CD4-positive, alpha-beta memory T cell (primary cell): ENCODE data around the gene TAS2R40. TPM values are rescaled to one million over a fixed set of nuclear protein-coding genes. Genes with fewer than 3 reads are reported as not detected.
A peak's percentile ranks its signal among the peaks of the same experiment; 100 is the strongest.

ENCODE experiments used
- CTCF ChIA-PET: fragments of 350-600 bp; sonication (Branson Sonifier 250); formaldehyde crosslinking; loops from one replicate; lab custom pipeline; 2021; ENCODE audit warnings: inconsistent platforms; ENCODE audit not compliant: partially characterized antibody; lab: Charles Lee
- POLR2A ChIA-PET: fragments of 350-600 bp; sonication (Branson Sonifier 250); formaldehyde crosslinking; loops from one replicate; lab custom pipeline; 2021; ENCODE audit not compliant: partially characterized antibody; lab: Charles Lee
- DNase-seq, 5 donors: peaks; one replicate each; pipeline versions ENCODE4 v3.0.0 to v3.0.0-alpha.2; 2020 to 2022; ENCODE audit warnings: mixed read lengths in 1 of 5
- H3K27ac ChIP-seq: one replicate; pipeline ENCODE4 v1.7.0; 2013; ENCODE audit warnings: low read depth, low read length
- H3K27me3 ChIP-seq: 2 replicates; pipeline ENCODE4 v1.7.0; 2013; ENCODE audit warnings: mild to moderate bottlenecking, low read length, moderate library complexity; ENCODE audit not compliant: insufficient read depth
- H3K36me3 ChIP-seq: 2 replicates; pipeline ENCODE4 v1.7.0; 2013; ENCODE audit warnings: mild to moderate bottlenecking, low read length, moderate library complexity; ENCODE audit not compliant: insufficient read depth
- H3K4me1 ChIP-seq: 2 replicates; pipeline ENCODE4 v1.7.0; 2013; ENCODE audit warnings: mild to moderate bottlenecking, low read length, moderate library complexity; ENCODE audit not compliant: insufficient read depth
- H3K4me3 ChIP-seq, 2 donors: one replicate each; pipeline ENCODE4 v1.7.0; 2013; ENCODE audit warnings: low read length in 2 of 2, mild to moderate bottlenecking in 1 of 2
- H3K9me3 ChIP-seq, 2 donors: one replicate each; pipeline ENCODE4 v1.7.0; 2013; ENCODE audit warnings: low read length in 2 of 2, control low read depth in 1 of 2; ENCODE audit not compliant: control insufficient read depth in 1 of 2
- H3K27ac Mint-ChIP-seq, 7 donors: one replicate each; pipeline ENCODE4 v1.8.0; 2020 to 2021; ENCODE audit warnings: mixed read lengths in 7 of 7, mild to moderate bottlenecking in 6 of 7, inconsistent platforms in 3 of 7, moderate library complexity in 3 of 7
- H3K27me3 Mint-ChIP-seq, 2 donors: one replicate each; pipeline ENCODE4 v1.8.0; 2020 to 2021; ENCODE audit warnings: mixed read lengths in 2 of 2
- H3K36me3 Mint-ChIP-seq, 2 donors: one replicate each; pipeline ENCODE4 v1.8.0; 2020 to 2021; ENCODE audit warnings: mixed read lengths in 2 of 2, inconsistent platforms in 1 of 2, mild to moderate bottlenecking in 1 of 2
- H3K4me1 Mint-ChIP-seq, 4 donors: one replicate each; pipeline ENCODE4 v1.8.0; 2020 to 2021; ENCODE audit warnings: mixed read lengths in 4 of 4, mild to moderate bottlenecking in 1 of 4
- H3K4me3 Mint-ChIP-seq, 8 donors: one replicate each; pipeline ENCODE4 v1.8.0; 2020 to 2021; ENCODE audit warnings: mixed read lengths in 8 of 8, mild to moderate bottlenecking in 7 of 8, moderate library complexity in 6 of 8, inconsistent platforms in 3 of 8
- H3K9me3 Mint-ChIP-seq, 8 donors: one replicate each; pipeline ENCODE4 v1.8.0; 2020 to 2021; ENCODE audit warnings: mixed read lengths in 8 of 8, mild to moderate bottlenecking in 5 of 8, inconsistent platforms in 3 of 8, moderate library complexity in 1 of 8
- intact Hi-C: fragments of 100-400 bp; cut with micrococcal nuclease; formaldehyde crosslinking; loops from one replicate; pipeline ENCODE4 v1.15.1; 2023
- polyA plus RNA-seq, 2 donors: library from polyadenylated mRNA; unstranded; fragments of 300-500 nt; fragmentation: Illumina TruSeq; gene quantifications; one replicate each; pipeline ENCODE4 v1.2.3, GENCODE V29; 2021
- total RNA-seq, 2 experiments: library from RNA; stranded (reverse); gene quantifications; one replicate each; pipeline ENCODE4 v1.2.3, GENCODE V29; 2021

TAS2R40 gene
- total and polyA plus RNA-seq, 4 experiments from 2014 or later = not detected

- Mint-ChIP-seq H3K4me1 (peaks cover 65 to 92% (median 78%) of the 10 kb centered on the region in 4 donors), H3K27me3 (no peaks in the 10 kb centered on the region), H3K4me3 (peak overlapping the region in 7 of 8 donors; percentile 6 to 80 (median 70)), H3K27ac (peak overlapping the region; percentile 57 to 92 (median 70)), H3K9me3 (peaks cover 2 to 35% (median 25%) of the 10 kb centered on the region in 8 donors), H3K36me3 (peaks cover 23 to 24% of the 10 kb centered on the region in 2 donors)
- Histone ChIP-seq H3K27ac (no peak overlapping the region), H3K4me3 (no peak overlapping the region), H3K27me3 (no peaks in the 10 kb centered on the region), H3K36me3 (no peaks in the 10 kb centered on the region), H3K9me3 (peaks cover 0 to 11% of the 10 kb centered on the region in 2 donors), H3K4me1 (peaks cover 88% of the 10 kb centered on the region)
- DNase-seq = no peak
- ChIA-PET CTCF (interaction anchor here (0.8 to 16.6 kb wide), 14 partner anchors 8 to 152 kb away, joined by 3 to 252 read pairs (median 4); partner anchors contain the start of genes CASP2 and GSTK1), POLR2A (interaction anchor here (0.7 to 9.8 kb wide), 11 partner anchors 9 to 152 kb away, joined by 3 to 163 read pairs (median 3); partner anchors contain the start of genes CASP2, GSTK1 and ZYX)
- intact Hi-C loops = no loop called here
Measured at GRCh38 chr7:143255564-143255963, 33.7 kb downstream of the TAS2R40 start.

GRCh38 chr7:143256325-143256724 lies 34.5 kb downstream of the TAS2R40 start:
- intact Hi-C loops = no loop called here
- Histone ChIP-seq H3K27ac (no peak overlapping the region), H3K4me3 (no peak overlapping the region), H3K9me3 (peaks cover 0 to 11% of the 10 kb centered on the region in 2 donors), H3K36me3 (no peaks in the 10 kb centered on the region), H3K4me1 (peaks cover 84% of the 10 kb centered on the region), H3K27me3 (no peaks in the 10 kb centered on the region)
- Mint-ChIP-seq H3K9me3 (peaks cover 0 to 28% (median 21%) of the 10 kb centered on the region in 8 donors), H3K4me3 (peak overlapping the region in 3 of 8 donors; percentile 50 to 61 (median 55)), H3K27me3 (no peaks in the 10 kb centered on the region), H3K4me1 (peaks cover 60 to 91% (median 73%) of the 10 kb centered on the region in 4 donors), H3K36me3 (peaks cover 20 to 21% of the 10 kb centered on the region in 2 donors), H3K27ac (peak overlapping the region; percentile 4 to 91 (median 66))
- ChIA-PET CTCF (interaction anchor here (0.9 to 16.6 kb wide), 10 partner anchors 9 to 124 kb away, joined by 3 to 252 read pairs (median 4); partner anchors contain the start of gene CASP2), POLR2A (interaction anchor here (0.7 to 3.2 kb wide), 9 partner anchors 11 to 151 kb away, joined by 3 to 13 read pairs (median 3); partner anchors contain the start of genes CASP2 and ZYX)
- DNase-seq = no peak

GRCh38 chr7:143256932-143257331 lies 35.1 kb downstream of the TAS2R40 start:
- ChIA-PET CTCF (interaction anchor here (0.9 to 16.6 kb wide), 6 partner anchors 11 to 160 kb away, joined by 3 to 252 read pairs (median 4); no protein-coding TSS in a partner anchor), POLR2A (interaction anchor here (0.7 to 3.2 kb wide), 6 partner anchors 12 to 151 kb away, joined by 3 to 13 read pairs (median 4); partner anchors contain the start of gene CASP2)
- Mint-ChIP-seq H3K27ac (peak overlapping the region in 6 of 7 donors; percentile 4 to 91 (median 68)), H3K4me3 (peak overlapping the region in 4 of 8 donors; percentile 35 to 61 (median 52)), H3K4me1 (peaks cover 58 to 89% (median 71%) of the 10 kb centered on the region in 4 donors), H3K36me3 (peaks cover 14 to 21% of the 10 kb centered on the region in 2 donors), H3K9me3 (peaks cover 0 to 25% (median 17%) of the 10 kb centered on the region in 8 donors), H3K27me3 (no peaks in the 10 kb centered on the region)
- Histone ChIP-seq H3K36me3 (no peaks in the 10 kb centered on the region), H3K4me3 (no peak overlapping the region), H3K27me3 (no peaks in the 10 kb centered on the region), H3K9me3 (peaks cover 0 to 11% of the 10 kb centered on the region in 2 donors), H3K27ac (no peak overlapping the region), H3K4me1 (peaks cover 82% of the 10 kb centered on the region)
- intact Hi-C loops = no loop called here
- no peak for DNase-seq

GRCh38 chr7:143257501-143257900 lies 35.7 kb downstream of the TAS2R40 start:
- Mint-ChIP-seq H3K9me3 (peaks cover 0 to 19% (median 13%) of the 10 kb centered on the region in 8 donors), H3K4me1 (peaks cover 57 to 89% (median 69%) of the 10 kb centered on the region in 4 donors), H3K27ac (peak overlapping the region; percentile 32 to 77 (median 56)), H3K27me3 (no peaks in the 10 kb centered on the region), H3K36me3 (peaks cover 8 to 17% of the 10 kb centered on the region in 2 donors), H3K4me3 (peak overlapping the region in 2 of 8 donors; percentile 41 to 51)
- Histone ChIP-seq H3K4me1 (peaks cover 82% of the 10 kb centered on the region), H3K4me3 (no peak overlapping the region), H3K27me3 (no peaks in the 10 kb centered on the region), H3K9me3 (peaks cover 0 to 11% of the 10 kb centered on the region in 2 donors), H3K36me3 (no peaks in the 10 kb centered on the region), H3K27ac (no peak overlapping the region)
- no peak for DNase-seq
- CTCF ChIA-PET = interaction anchor here (1.1 to 16.6 kb wide), 7 partner anchors 10 to 160 kb away, joined by 3 to 252 read pairs (median 5); no protein-coding TSS in a partner anchor
- POLR2A ChIA-PET = interaction anchor here (0.7 to 13.2 kb wide), 10 partner anchors 6 to 470 kb away, joined by 3 to 163 read pairs (median 4); partner anchors contain the start of gene CASP2
- intact Hi-C loops = no loop called here

- Mint-ChIP-seq H3K36me3 (peaks cover 5 to 16% of the 10 kb centered on the region in 2 donors), H3K27ac (peak overlapping the region; percentile 56 to 96 (median 93)), H3K4me1 (peaks cover 53 to 85% (median 69%) of the 10 kb centered on the region in 4 donors), H3K4me3 (peak overlapping the region; percentile 2 to 89 (median 78)), H3K27me3 (no peaks in the 10 kb centered on the region), H3K9me3 (peaks cover 0 to 8% (median 6%) of the 10 kb centered on the region in 8 donors)
- Histone ChIP-seq H3K9me3 (peaks cover 0 to 6% of the 10 kb centered on the region in 2 donors), H3K4me1 (peaks cover 74% of the 10 kb centered on the region), H3K36me3 (no peaks in the 10 kb centered on the region), H3K27ac (peak overlapping the region; percentile 47), H3K27me3 (no peaks in the 10 kb centered on the region), H3K4me3 (peak overlapping the region in 1 of 2 donors; percentile 25)
- DNase-seq = peak in 4 of 5 donors; percentile 28 to 39 (median 35)
- intact Hi-C loops = no loop called here
- ChIA-PET POLR2A (interaction anchor here (0.7 to 13.2 kb wide), 11 partner anchors 8 to 471 kb away, joined by 3 to 163 read pairs (median 4); partner anchors contain the start of gene CASP2), CTCF (interaction anchor here (0.6 to 16.6 kb wide), 12 partner anchors 9 to 158 kb away, joined by 3 to 252 read pairs (median 3); partner anchors contain the start of gene CASP2)
Measured at GRCh38 chr7:143258831-143259230, 37.0 kb downstream of the TAS2R40 start.

GRCh38 chr7:143259765-143260164 lies 37.9 kb downstream of the TAS2R40 start:
- H3K9me3 ChIP-seq = no peaks in the 10 kb centered on the region
- H3K4me1 ChIP-seq = peaks cover 73% of the 10 kb centered on the region
- H3K27me3 ChIP-seq = no peaks in the 10 kb centered on the region
- no peak overlapping the region for H3K27ac ChIP-seq
- Mint-ChIP-seq H3K27me3 (no peaks in the 10 kb centered on the region), H3K4me1 (peaks cover 53 to 86% (median 70%) of the 10 kb centered on the region in 4 donors), H3K36me3 (peaks cover 10 to 19% of the 10 kb centered on the region in 2 donors), H3K27ac (peak overlapping the region; percentile 56 to 95 (median 87)), H3K4me3 (peak overlapping the region in 7 of 8 donors; percentile 11 to 89 (median 29)), H3K9me3 (peaks cover 0 to 5% (median 0%) of the 10 kb centered on the region in 8 donors)
- ChIA-PET CTCF (interaction anchor here (0.9 to 16.6 kb wide), 11 partner anchors 8 to 120 kb away, joined by 3 to 252 read pairs (median 5); no protein-coding TSS in a partner anchor), POLR2A (interaction anchor here (1.0 to 13.2 kb wide), 6 partner anchors 9 to 451 kb away, joined by 3 to 163 read pairs (median 10); partner anchors contain the start of gene ZYX)
- no peak overlapping the region for H3K4me3 ChIP-seq
- DNase-seq = no peak
- intact Hi-C loops = no loop called here
- peaks cover 3% of the 10 kb centered on the region for H3K36me3 ChIP-seq
